RPMI8226 (cell line): ENCODE results near the gene TUSC1.
"Not testable (repeated sequence)": the region's sequence is repeated elsewhere in the genome, so short reads cannot be mapped to it uniquely, and the experiment has no call there.

Experiments
- DNase-seq: peaks from one replicate; pipeline ENCODE4 v3.0.0-alpha.2; 2015

TUSC1 gene

GRCh38 chr9:25678147-25678666, at the start of gene TUSC1:
Gene TUSC1 (minus strand): TSS chr9:25678444. CDS start chr9:25678312, 132 bp downstream.
- no peak for DNase-seq

- DNase-seq, result no peak
Measured at GRCh38 chr9:25726871-25727410, 48.7 kb upstream of the TUSC1 start.

GRCh38 chr9:25724424-25724823, 46.2 kb upstream of the TUSC1 start:
- DNase-seq, result no peak

GRCh38 chr9:25716220-25716872, 38.1 kb upstream of the TUSC1 start:
- no peak for DNase-seq

GRCh38 chr9:25709941-25710340, 31.7 kb upstream of the TUSC1 start:
- no peak for DNase-seq

GRCh38 chr9:25704800-25705199, 26.6 kb upstream of the TUSC1 start:
- DNase-seq, result no peak

GRCh38 chr9:25703701-25704357, 25.6 kb upstream of the TUSC1 start:
- DNase-seq, result no peak

- DNase-seq, result no peak
Measured at GRCh38 chr9:25702536-25702935, 24.3 kb upstream of the TUSC1 start.

- DNase-seq, result not testable (repeated sequence)
Measured at GRCh38 chr9:25700899-25701298, 22.7 kb upstream of the TUSC1 start.

- DNase-seq, result no peak
Measured at GRCh38 chr9:25700430-25700829, 22.2 kb upstream of the TUSC1 start.

GRCh38 chr9:25691786-25692185, 13.5 kb upstream of the TUSC1 start:
- DNase-seq, result no peak

- DNase-seq, result no peak
Measured at GRCh38 chr9:25684321-25684720, 6.1 kb upstream of the TUSC1 start.

GRCh38 chr9:25681266-25681665, 3.0 kb upstream of the TUSC1 start:
- no peak for DNase-seq

GRCh38 chr9:25678846-25679360, 659 bp upstream of the TUSC1 start:
- DNase-seq, result no peak

GRCh38 chr9:25677301-25678146, 720 bp downstream of the TUSC1 start:
- no peak for DNase-seq

- not testable (repeated sequence) for DNase-seq
Measured at GRCh38 chr9:25675858-25676257, 2.4 kb downstream of the TUSC1 start.

GRCh38 chr9:25658571-25658970, 19.7 kb downstream of the TUSC1 start:
- DNase-seq, result no peak

- DNase-seq, result no peak
Measured at GRCh38 chr9:25654417-25654816, 23.8 kb downstream of the TUSC1 start.

GRCh38 chr9:25648116-25648515, 30.1 kb downstream of the TUSC1 start:
- no peak for DNase-seq

GRCh38 chr9:25636026-25636425, 42.2 kb downstream of the TUSC1 start:
- DNase-seq, result no peak

- DNase-seq, result no peak
Measured at GRCh38 chr9:25629231-25629630, 49.0 kb downstream of the TUSC1 start.
